SK-N-SH treated with all-trans-retinoic acid at 6 μM for 48 hours (cell line): Measurements from ENCODE around the gene B3GAT3.
A peak's percentile ranks its signal among the peaks of the same experiment; 100 is the strongest.

Experiments used
- ATAC-seq: fragments of 200-7000 bp; cut with Tn5 transposase; 3 replicates; pipeline ENCODE4 v1.9.1; 2020; ENCODE audit warnings: mild to moderate bottlenecking, moderate library complexity
- ARNTL ChIP-seq: fragments of 450-650 bp; formaldehyde crosslinking; IDR thresholded peaks from 2 replicates; pipeline ENCODE4 v1.5.0; 2020; ENCODE audit warnings: low read depth, mild to moderate bottlenecking, moderate library complexity, borderline replicate concordance
- CREB5 ChIP-seq: fragments of 250-450 bp; sonication (Bioruptor Pico); IDR thresholded peaks from 2 replicates; pipeline ENCODE4 v1.5.1; 2020; ENCODE audit warnings: low read depth, mild to moderate bottlenecking, moderate library complexity
- CSDC2 ChIP-seq: fragments of 250-450 bp; sonication (Bioruptor Pico); IDR thresholded peaks from 2 replicates; pipeline ENCODE4 v1.5.0; 2020; ENCODE audit warnings: mild to moderate bottlenecking, moderate library complexity
- CSRNP3 ChIP-seq: fragments of 250-450 bp; sonication (Bioruptor Pico); IDR thresholded peaks from 2 replicates; pipeline ENCODE4 v1.5.1; 2021; ENCODE audit warnings: mild to moderate bottlenecking, moderate library complexity
- ESRRG ChIP-seq: fragments of 250-450 bp; sonication (Bioruptor Pico); IDR thresholded peaks from 2 replicates; pipeline ENCODE4 v1.6.1; 2021; ENCODE audit warnings: mild to moderate bottlenecking
- GLIS3 ChIP-seq: fragments of 250-450 bp; sonication (Bioruptor Pico); IDR thresholded peaks from 2 replicates; pipeline ENCODE4 v1.5.0; 2020; ENCODE audit warnings: mild to moderate bottlenecking, moderate library complexity
- PATZ1 ChIP-seq: fragments of 250-450 bp; sonication (Bioruptor Pico); IDR thresholded peaks from 2 replicates; pipeline ENCODE4 v1.8.0; 2020; ENCODE audit warnings: mild to moderate bottlenecking, moderate library complexity, borderline replicate concordance
- POU6F1 ChIP-seq: fragments of 250-450 bp; sonication (Bioruptor Pico); IDR thresholded peaks from 2 replicates; pipeline ENCODE4 v1.8.0; 2021; ENCODE audit warnings: low read depth, mild to moderate bottlenecking, moderate library complexity, borderline replicate concordance
- PPARA ChIP-seq: fragments of 250-450 bp; sonication (Bioruptor Pico); IDR thresholded peaks from 2 replicates; pipeline ENCODE4 v1.5.0; 2020; ENCODE audit warnings: mild to moderate bottlenecking, borderline replicate concordance
- SNAI2 ChIP-seq: fragments of 250-450 bp; sonication (Bioruptor Pico); IDR thresholded peaks from 2 replicates; pipeline ENCODE4 v1.5.0; 2020; ENCODE audit warnings: mild to moderate bottlenecking, moderate library complexity
- TCF4 ChIP-seq: fragments of 250-450 bp; sonication (Bioruptor Pico); IDR thresholded peaks from 2 replicates; pipeline ENCODE4 v1.8.0; 2021; ENCODE audit warnings: mild to moderate bottlenecking, moderate library complexity, borderline replicate concordance
- TSHZ2 ChIP-seq: fragments of 250-450 bp; sonication (Bioruptor Pico); IDR thresholded peaks from 2 replicates; pipeline ENCODE4 v1.5.0; 2020; ENCODE audit warnings: mild to moderate bottlenecking, moderate library complexity
- ZC3H10 ChIP-seq: fragments of 250-450 bp; sonication (Bioruptor Pico); IDR thresholded peaks from 2 replicates; pipeline ENCODE4 v1.5.1; 2021; ENCODE audit warnings: mild to moderate bottlenecking, moderate library complexity
- ZFP3 ChIP-seq: fragments of 250-450 bp; sonication (Bioruptor Pico); IDR thresholded peaks from 2 replicates; pipeline ENCODE4 v1.5.0; 2020; ENCODE audit warnings: mild to moderate bottlenecking, moderate library complexity
- ZFP30 ChIP-seq: fragments of 450-650 bp; formaldehyde crosslinking; IDR thresholded peaks from 2 replicates; pipeline ENCODE4 v1.5.0; 2022; ENCODE audit warnings: mild to moderate bottlenecking, moderate library complexity
- ZNF565 ChIP-seq: fragments of 450-650 bp; formaldehyde crosslinking; conservative IDR thresholded peaks from 2 replicates; pipeline ENCODE4 v1.5.0; 2020; ENCODE audit warnings: low read depth, mild to moderate bottlenecking, moderate library complexity
- ZNF70 ChIP-seq: fragments of 450-650 bp; formaldehyde crosslinking; IDR thresholded peaks from 2 replicates; pipeline ENCODE4 v1.5.0; 2020; ENCODE audit warnings: mild to moderate bottlenecking, moderate library complexity
- ZNF8 ChIP-seq: fragments of 450-650 bp; formaldehyde crosslinking; IDR thresholded peaks from 2 replicates; pipeline ENCODE4 v1.5.0; 2020; ENCODE audit warnings: mild to moderate bottlenecking, moderate library complexity

B3GAT3 gene

GRCh38 chr11:62592146-62592815, 29.5 kb downstream of the B3GAT3 start:
- TF ChIP-seq ZC3H10 (CRISPR knock-in tag) (no peak), TSHZ2 (no peak), ARNTL (no peak), GLIS3 (CRISPR knock-in tag) (no peak), ZNF8 (CRISPR knock-in tag) (no peak), PPARA (CRISPR knock-in tag) (no peak), CSRNP3 (CRISPR knock-in tag) (no peak), ESRRG (CRISPR knock-in tag) (no peak), PATZ1 (no peak), CSDC2 (CRISPR knock-in tag) (no peak), ZFP30 (CRISPR knock-in tag) (no peak), ZNF565 (CRISPR knock-in tag) (no peak), POU6F1 (CRISPR knock-in tag) (no peak)
- peak; percentile 21 for ATAC-seq

GRCh38 chr11:62591448-62592145, 30.2 kb downstream of the B3GAT3 start, which contains the start of gene TUT1:
TSS of gene TUT1 (minus strand) at chr11:62591523. CDS start at chr11:62591485, 38 bp downstream.
- TF ChIP-seq SNAI2 (CRISPR knock-in tag) (no peak), ZFP3 (CRISPR knock-in tag) (peak; percentile 56; the same call in 1 of the 2 replicates), ZNF70 (CRISPR knock-in tag) (0 out of 2 replicates have a peak, but pooled peaks have one; percentile 26)
- peak; percentile 94 for ATAC-seq

GRCh38 chr11:62588966-62589637, 32.7 kb downstream of the B3GAT3 start:
- no peak for ATAC-seq
- TF ChIP-seq CSDC2 (CRISPR knock-in tag) (no peak), TSHZ2 (no peak), ZNF70 (CRISPR knock-in tag) (no peak), CSRNP3 (CRISPR knock-in tag) (no peak), TCF4 (CRISPR knock-in tag) (no peak), ZC3H10 (CRISPR knock-in tag) (no peak), SNAI2 (CRISPR knock-in tag) (no peak), POU6F1 (CRISPR knock-in tag) (no peak), GLIS3 (CRISPR knock-in tag) (no peak), CREB5 (CRISPR knock-in tag) (no peak), ESRRG (CRISPR knock-in tag) (no peak), ZNF565 (CRISPR knock-in tag) (no peak), ZFP30 (CRISPR knock-in tag) (no peak)
